ENCODE data around the gene SLCO2B1. TPM values are rescaled to one million over a fixed set of nuclear protein-coding genes. Genes with fewer than 3 reads are reported as not detected.
A peak's percentile ranks its signal among the peaks of the same experiment; 100 is the strongest.
"Not testable (repeated sequence)": the region's sequence is repeated elsewhere in the genome, so short reads cannot be mapped to it uniquely, and the experiment has no call there.

SLCO2B1 gene
- total RNA-seq, 1 donor from 2014 or later, result 2.6 TPM

DNA sequence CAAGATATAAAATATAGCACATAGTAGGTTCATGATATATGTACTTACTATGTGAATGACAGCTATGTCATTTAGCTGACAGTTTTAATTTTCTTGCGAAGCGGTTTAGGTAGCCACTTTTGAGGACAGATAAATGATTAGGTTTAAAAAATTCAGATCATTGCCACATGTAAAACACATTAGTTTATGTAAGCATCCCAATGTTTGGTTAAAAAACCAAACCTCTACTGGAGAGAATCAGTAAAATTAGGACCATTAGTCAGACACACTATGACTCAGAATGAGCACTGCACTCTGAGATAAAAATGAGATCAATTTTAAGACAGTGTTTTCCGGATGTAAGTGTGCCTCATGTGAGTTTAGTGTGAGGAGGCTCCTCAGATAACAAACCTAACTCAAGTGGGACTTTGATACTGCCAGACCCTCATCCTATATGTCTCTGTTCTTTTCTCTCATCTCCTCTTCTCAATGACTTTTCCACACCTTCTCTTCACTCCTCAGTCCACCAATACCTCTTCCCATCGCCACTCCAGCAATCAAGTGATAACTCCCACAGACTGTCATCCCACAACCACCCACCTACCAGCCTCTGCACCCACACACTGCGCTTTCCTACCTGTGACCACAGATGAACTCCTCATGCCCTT, 47.4 kb upstream of the SLCO2B1 start:
- H3K27ac Mint-ChIP-seq (ENCODE audit: unreplicated experiment), result peak overlapping the region; percentile 17
- H3K9ac ChIP-seq (ENCODE audit: low read length), result no peak overlapping the region
- H3K27me3 ChIP-seq (ENCODE audit: insufficient read depth, low read length), result peaks cover 4% of the 10 kb centered on the region
- no peaks in the 10 kb centered on the region for H4K20me1 ChIP-seq (ENCODE audit: insufficient read depth, low read length)
- H3K27me3 Mint-ChIP-seq (ENCODE audit: low read depth, unreplicated experiment), result no peaks in the 10 kb centered on the region
- no peak overlapping the region for H3K27ac ChIP-seq (ENCODE audit: low read depth, low read length)
- TF ChIP-seq EZH2 (IDR thresholded peaks at IDR 0.05; ENCODE audit: insufficient read depth, low read length), result no peak
- TF ChIP-seq, protein P1, sequence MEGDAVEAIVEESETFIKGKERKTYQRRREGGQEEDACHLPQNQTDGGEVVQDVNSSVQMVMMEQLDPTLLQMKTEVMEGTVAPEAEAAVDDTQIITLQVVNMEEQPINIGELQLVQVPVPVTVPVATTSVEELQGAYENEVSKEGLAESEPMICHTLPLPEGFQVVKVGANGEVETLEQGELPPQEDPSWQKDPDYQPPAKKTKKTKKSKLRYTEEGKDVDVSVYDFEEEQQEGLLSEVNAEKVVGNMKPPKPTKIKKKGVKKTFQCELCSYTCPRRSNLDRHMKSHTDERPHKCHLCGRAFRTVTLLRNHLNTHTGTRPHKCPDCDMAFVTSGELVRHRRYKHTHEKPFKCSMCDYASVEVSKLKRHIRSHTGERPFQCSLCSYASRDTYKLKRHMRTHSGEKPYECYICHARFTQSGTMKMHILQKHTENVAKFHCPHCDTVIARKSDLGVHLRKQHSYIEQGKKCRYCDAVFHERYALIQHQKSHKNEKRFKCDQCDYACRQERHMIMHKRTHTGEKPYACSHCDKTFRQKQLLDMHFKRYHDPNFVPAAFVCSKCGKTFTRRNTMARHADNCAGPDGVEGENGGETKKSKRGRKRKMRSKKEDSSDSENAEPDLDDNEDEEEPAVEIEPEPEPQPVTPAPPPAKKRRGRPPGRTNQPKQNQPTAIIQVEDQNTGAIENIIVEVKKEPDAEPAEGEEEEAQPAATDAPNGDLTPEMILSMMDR (IDR thresholded peaks at IDR 0.05; ENCODE audit: insufficient read depth, low read depth, low read length), result no peak
- H3K4me3 Mint-ChIP-seq (ENCODE audit: unreplicated experiment), result no peak overlapping the region
- no peaks in the 10 kb centered on the region for H3K9me3 ChIP-seq (ENCODE audit: insufficient read depth, low read depth, low read length)
- peak; percentile 68 for DNase-seq (ENCODE audit: low read depth)
- no peak overlapping the region for H3K4me3 ChIP-seq (ENCODE audit: insufficient read depth, low read depth, low read length)
- no peaks in the 10 kb centered on the region for H3K36me3 Mint-ChIP-seq (ENCODE audit: low read depth, unreplicated experiment)
- H2AFZ ChIP-seq (ENCODE audit: low read depth, low read length), result no peak overlapping the region
- no peaks in the 10 kb centered on the region for H3K9me3 Mint-ChIP-seq (ENCODE audit: unreplicated experiment)
- H3K4me2 ChIP-seq (ENCODE audit: low read length), result peak overlapping the region; percentile 62
- no peaks in the 10 kb centered on the region for H3K79me2 ChIP-seq (ENCODE audit: insufficient read depth, low read length)
- peaks cover 37% of the 10 kb centered on the region for H3K4me1 Mint-ChIP-seq (ENCODE audit: low read depth, unreplicated experiment)
- H3K4me1 ChIP-seq (ENCODE audit: insufficient read depth, low read length), result peaks cover 16% of the 10 kb centered on the region
- H3K36me3 ChIP-seq (ENCODE audit: insufficient read depth, low read length), result no peaks in the 10 kb centered on the region
- FAIRE-seq, result peak; percentile 87

DNA sequence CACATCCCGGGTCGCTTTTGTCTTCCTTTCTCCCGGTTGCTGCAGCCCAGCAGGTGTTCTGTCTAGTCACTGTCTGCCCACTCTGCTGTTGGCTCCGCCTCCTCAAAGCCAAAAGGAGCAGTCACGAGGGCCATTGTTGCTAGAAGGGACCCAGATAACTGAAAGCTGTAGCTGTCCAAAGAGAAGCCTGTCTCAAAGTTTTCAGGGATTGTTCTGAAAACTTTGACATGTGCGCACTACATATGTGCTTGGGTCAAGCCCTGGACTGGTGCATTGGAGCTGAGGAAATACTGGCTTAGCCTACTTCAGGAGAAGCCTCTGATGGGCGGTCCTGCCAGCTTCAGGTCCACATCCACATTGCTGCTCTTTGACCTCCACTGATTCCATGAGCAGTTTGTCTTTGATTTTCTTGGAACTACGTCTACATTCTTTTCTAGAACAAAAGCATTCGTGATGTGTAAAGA, 45.4 kb upstream of the SLCO2B1 start:
- FAIRE-seq, result no peak
- Histone ChIP-seq H3K79me2 (ENCODE audit: insufficient read depth, low read length) (no peaks in the 10 kb centered on the region), H2AFZ (ENCODE audit: low read depth, low read length) (peak overlapping the region; percentile 16), H3K9me3 (ENCODE audit: insufficient read depth, low read depth, low read length) (peaks cover 5% of the 10 kb centered on the region), H3K27me3 (ENCODE audit: insufficient read depth, low read length) (peaks cover 4% of the 10 kb centered on the region), H4K20me1 (ENCODE audit: insufficient read depth, low read length) (no peaks in the 10 kb centered on the region), H3K4me1 (ENCODE audit: insufficient read depth, low read length) (peaks cover 16% of the 10 kb centered on the region), H3K4me3 (ENCODE audit: insufficient read depth, low read depth, low read length) (no peak overlapping the region), H3K27ac (ENCODE audit: low read depth, low read length) (no peak overlapping the region), H3K4me2 (ENCODE audit: low read length) (peak overlapping the region; percentile 9), H3K9ac (ENCODE audit: low read length) (no peak overlapping the region), H3K36me3 (ENCODE audit: insufficient read depth, low read length) (no peaks in the 10 kb centered on the region)
- TF ChIP-seq, protein P1 (IDR thresholded peaks at IDR 0.05; ENCODE audit: insufficient read depth, low read depth, low read length), result no peak
- TF ChIP-seq EZH2 (IDR thresholded peaks at IDR 0.05; ENCODE audit: insufficient read depth, low read length), result no peak
- H3K4me3 Mint-ChIP-seq (ENCODE audit: unreplicated experiment), result no peak overlapping the region
- H3K27ac Mint-ChIP-seq (ENCODE audit: unreplicated experiment), result no peak overlapping the region
- peaks cover 2% of the 10 kb centered on the region for H3K36me3 Mint-ChIP-seq (ENCODE audit: low read depth, unreplicated experiment)
- H3K4me1 Mint-ChIP-seq (ENCODE audit: low read depth, unreplicated experiment), result peaks cover 28% of the 10 kb centered on the region
- no peaks in the 10 kb centered on the region for H3K27me3 Mint-ChIP-seq (ENCODE audit: low read depth, unreplicated experiment)
- peak; percentile 13 for DNase-seq (ENCODE audit: low read depth)
- peaks cover 2% of the 10 kb centered on the region for H3K9me3 Mint-ChIP-seq (ENCODE audit: unreplicated experiment)

DNA sequence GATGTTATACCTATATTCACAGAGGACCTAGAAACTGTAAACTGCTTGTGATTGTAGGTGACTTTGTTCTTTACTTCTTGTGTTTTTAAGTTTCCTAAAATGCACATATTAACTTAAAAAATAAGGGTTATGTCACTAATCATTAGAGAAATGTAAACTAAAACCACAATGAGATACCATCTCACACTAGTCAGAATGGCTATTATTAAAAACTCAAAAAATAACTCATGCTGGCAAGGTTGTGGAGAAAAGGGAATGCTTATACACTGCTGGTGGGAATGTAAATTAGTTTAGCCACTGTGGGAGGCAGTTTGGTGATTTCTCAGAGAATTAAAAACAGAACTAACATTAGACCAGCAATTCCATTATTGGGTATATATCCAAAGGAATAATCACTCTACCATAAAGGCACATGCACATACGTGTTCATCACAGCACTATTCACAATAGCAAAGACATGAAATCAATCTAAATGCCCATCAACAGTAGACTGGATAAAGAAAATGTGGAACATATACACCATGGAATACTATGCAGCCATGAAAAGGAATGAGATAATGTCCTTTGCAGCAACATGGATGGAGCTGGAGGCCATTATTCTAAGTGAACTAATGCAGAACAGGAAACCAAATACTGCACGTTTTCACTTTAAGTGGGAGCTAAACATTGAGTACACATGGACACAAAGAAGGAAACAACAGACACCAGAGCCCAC, 44.8 kb upstream of the SLCO2B1 start:
- not testable (repeated sequence) for H2AFZ ChIP-seq (ENCODE audit: low read depth, low read length); FAIRE-seq

More for the DNA sequence above, 44.8 kb upstream of the SLCO2B1 start:
- not testable (repeated sequence) for H3K9me3 ChIP-seq (ENCODE audit: insufficient read depth, low read depth, low read length); H3K4me3 Mint-ChIP-seq (ENCODE audit: unreplicated experiment); H3K9ac ChIP-seq (ENCODE audit: low read length); H3K27ac ChIP-seq (ENCODE audit: low read depth, low read length); H3K27me3 ChIP-seq (ENCODE audit: insufficient read depth, low read length); H3K4me2 ChIP-seq (ENCODE audit: low read length); H3K9me3 Mint-ChIP-seq (ENCODE audit: unreplicated experiment); H3K79me2 ChIP-seq (ENCODE audit: insufficient read depth, low read length); H3K36me3 Mint-ChIP-seq (ENCODE audit: low read depth, unreplicated experiment); H3K36me3 ChIP-seq (ENCODE audit: insufficient read depth, low read length); H3K4me3 ChIP-seq (ENCODE audit: insufficient read depth, low read depth, low read length); H4K20me1 ChIP-seq (ENCODE audit: insufficient read depth, low read length); H3K27me3 Mint-ChIP-seq (ENCODE audit: low read depth, unreplicated experiment)
- peaks cover 25% of the 10 kb centered on the region for H3K4me1 Mint-ChIP-seq (ENCODE audit: low read depth, unreplicated experiment)
- H3K27ac Mint-ChIP-seq (ENCODE audit: unreplicated experiment), result peak overlapping the region; percentile 27
- peaks cover 16% of the 10 kb centered on the region for H3K4me1 ChIP-seq (ENCODE audit: insufficient read depth, low read length)
- peak; percentile 6 for DNase-seq (ENCODE audit: low read depth)
